Effector memory CD4-positive, alpha-beta T cell (primary cell): ENCODE data around the gene CDHR3.
A peak's percentile ranks its signal among the peaks of the same experiment; 100 is the strongest.

ENCODE experiments used
- DNase-seq, 3 donors: peaks; one replicate each; pipeline ENCODE4 v3.0.0-alpha.2; 2020
- H3K27ac ChIP-seq: 2 replicates; pipeline ENCODE4 v1.7.0; 2013; ENCODE audit warnings: mild to moderate bottlenecking, low read length, moderate library complexity; ENCODE audit not compliant: insufficient read depth, poor library complexity, severe bottlenecking
- H3K27me3 ChIP-seq: replicated peaks from 2 replicates; pipeline ENCODE4 v1.7.0; 2013; ENCODE audit warnings: mild to moderate bottlenecking, low read length; ENCODE audit not compliant: insufficient read depth, control insufficient read depth, poor library complexity, severe bottlenecking
- H3K36me3 ChIP-seq: 2 replicates; pipeline ENCODE4 v1.7.0; 2013; ENCODE audit warnings: mild to moderate bottlenecking, low read length, moderate library complexity; ENCODE audit not compliant: control insufficient read depth, insufficient read depth
- H3K4me1 ChIP-seq: 2 replicates; pipeline ENCODE4 v1.7.0; 2013; ENCODE audit warnings: low read length, mild to moderate bottlenecking; ENCODE audit not compliant: control insufficient read depth, insufficient read depth, poor library complexity, severe bottlenecking
- H3K4me3 ChIP-seq: 2 replicates; pipeline ENCODE4 v1.7.0; 2013; ENCODE audit warnings: low read length, low read depth, mild to moderate bottlenecking; ENCODE audit not compliant: insufficient read depth, poor library complexity, severe bottlenecking
- H3K9me3 ChIP-seq: 2 replicates; pipeline ENCODE4 v1.7.0; 2013; ENCODE audit warnings: mild to moderate bottlenecking, low read length, moderate library complexity; ENCODE audit not compliant: control insufficient read depth

Gene CDHR3

DNA sequence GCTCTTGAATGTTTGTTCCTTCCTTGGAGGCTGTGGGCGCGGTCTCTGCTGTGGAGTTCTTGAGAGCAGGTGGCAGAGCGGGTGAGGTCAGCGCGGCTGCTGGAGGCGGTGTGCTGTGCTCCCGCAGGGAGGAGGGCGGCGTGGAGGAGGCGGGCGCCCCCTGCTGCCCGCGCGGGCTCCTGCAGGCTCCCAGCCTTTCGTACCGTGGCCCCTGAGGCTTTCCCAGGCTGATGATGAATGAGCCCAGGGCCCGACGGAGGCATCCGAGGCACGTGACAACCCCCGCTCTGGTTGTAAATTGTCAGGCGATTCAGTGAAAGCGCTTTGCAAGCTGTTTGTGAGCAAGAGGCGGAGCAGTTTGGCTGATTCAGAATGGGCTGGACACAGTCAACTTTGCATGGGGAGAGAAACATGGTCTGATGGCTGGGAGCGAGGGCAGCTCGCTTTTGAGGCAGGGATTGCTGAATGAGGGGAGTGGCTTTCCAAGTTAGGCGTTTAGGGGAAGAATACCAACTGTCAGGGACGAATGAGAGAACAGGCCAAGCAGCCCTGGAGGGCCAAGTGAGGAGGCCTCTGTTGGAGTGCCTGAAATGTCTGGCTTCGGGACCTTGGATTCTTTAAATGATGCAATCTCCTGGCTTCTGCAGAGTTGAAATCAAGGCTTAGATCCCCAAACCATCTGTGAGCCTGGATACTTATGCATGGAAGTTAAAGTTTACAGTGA is 46.6 kb downstream of the CDHR3 start:
- Histone ChIP-seq H3K36me3 (no peaks in the 10 kb centered on the region), H3K4me3 (no peak overlapping the region), H3K27ac (no peak overlapping the region), H3K9me3 (no peaks in the 10 kb centered on the region), H3K27me3 (no peaks in the 10 kb centered on the region), H3K4me1 (peaks cover 8% of the 10 kb centered on the region)
- peak; percentile 59 to 65 (median 59) for DNase-seq

DNA sequence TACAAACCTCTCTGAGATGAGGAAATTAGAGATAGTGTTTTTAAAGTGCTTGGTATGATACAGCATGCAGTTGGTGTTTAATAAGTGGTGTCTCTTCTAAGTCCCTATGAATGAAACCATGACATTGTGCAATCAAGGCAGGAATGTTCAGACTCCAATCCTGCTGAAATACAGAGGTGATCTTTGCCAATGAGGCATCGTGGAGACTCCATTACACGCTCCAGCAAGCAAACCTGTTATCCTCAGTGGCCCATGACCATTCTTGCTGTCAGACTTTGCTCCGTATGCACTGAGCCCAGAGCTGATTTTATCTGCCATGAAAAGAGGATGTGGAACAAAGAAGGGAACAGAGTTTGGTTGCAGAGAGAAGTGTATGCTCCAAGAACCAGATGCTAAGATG is 47.3 kb downstream of the CDHR3 start:
- H3K9me3 ChIP-seq, result no peaks in the 10 kb centered on the region
- H3K27me3 ChIP-seq, result no peaks in the 10 kb centered on the region
- no peaks in the 10 kb centered on the region for H3K36me3 ChIP-seq
- H3K27ac ChIP-seq, result no peak overlapping the region
- DNase-seq, result no peak
- no peak overlapping the region for H3K4me3 ChIP-seq
- H3K4me1 ChIP-seq, result peaks cover 8% of the 10 kb centered on the region

DNA sequence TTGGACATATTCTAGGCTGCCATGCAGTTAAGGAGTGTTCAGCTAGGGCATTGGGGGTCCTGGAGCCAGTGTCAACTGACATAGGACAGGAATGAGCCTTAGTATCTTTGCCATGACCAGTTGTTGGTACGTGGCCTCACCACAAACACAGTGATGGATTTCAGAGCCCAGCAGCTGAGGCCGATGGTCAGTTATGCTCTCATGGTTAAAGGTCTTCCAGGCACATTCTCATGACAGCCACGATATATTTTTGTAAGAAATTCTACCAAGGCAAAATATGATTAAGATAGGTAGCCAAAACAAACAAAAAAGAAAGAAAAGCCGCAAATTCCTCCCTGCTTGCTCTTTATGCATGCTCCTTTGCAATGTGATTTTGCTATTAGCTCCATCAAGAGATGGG is 47.8 kb downstream of the CDHR3 start:
- peaks cover 8% of the 10 kb centered on the region for H3K4me1 ChIP-seq
- H3K9me3 ChIP-seq, result no peaks in the 10 kb centered on the region
- H3K36me3 ChIP-seq, result no peaks in the 10 kb centered on the region
- DNase-seq, result no peak
- H3K27me3 ChIP-seq, result no peaks in the 10 kb centered on the region
- no peak overlapping the region for H3K27ac ChIP-seq
- no peak overlapping the region for H3K4me3 ChIP-seq

DNA sequence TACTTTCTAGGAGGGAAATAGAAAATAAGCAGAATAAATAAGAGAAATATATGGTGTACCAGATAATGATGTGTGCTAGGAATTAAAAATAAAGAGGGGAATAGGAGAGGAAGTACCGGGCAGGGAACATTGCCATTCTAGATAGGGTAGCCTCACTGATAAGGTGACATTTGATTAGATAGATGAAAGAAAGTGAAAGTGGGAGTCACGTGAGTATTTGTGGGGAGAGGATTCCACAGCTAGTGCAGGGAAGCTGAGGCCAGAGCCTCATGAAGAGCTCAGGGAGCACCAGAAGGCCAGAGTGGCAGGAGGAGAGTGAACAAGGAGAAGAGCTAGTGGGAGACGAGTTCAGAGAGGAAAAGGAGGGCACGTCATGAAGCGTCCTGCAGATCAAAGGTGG is 49.1 kb downstream of the CDHR3 start:
- no peaks in the 10 kb centered on the region for H3K9me3 ChIP-seq
- H3K4me3 ChIP-seq, result no peak overlapping the region
- H3K4me1 ChIP-seq, result peaks cover 8% of the 10 kb centered on the region
- H3K27me3 ChIP-seq, result no peaks in the 10 kb centered on the region
- no peaks in the 10 kb centered on the region for H3K36me3 ChIP-seq
- DNase-seq, result no peak
- no peak overlapping the region for H3K27ac ChIP-seq

DNA sequence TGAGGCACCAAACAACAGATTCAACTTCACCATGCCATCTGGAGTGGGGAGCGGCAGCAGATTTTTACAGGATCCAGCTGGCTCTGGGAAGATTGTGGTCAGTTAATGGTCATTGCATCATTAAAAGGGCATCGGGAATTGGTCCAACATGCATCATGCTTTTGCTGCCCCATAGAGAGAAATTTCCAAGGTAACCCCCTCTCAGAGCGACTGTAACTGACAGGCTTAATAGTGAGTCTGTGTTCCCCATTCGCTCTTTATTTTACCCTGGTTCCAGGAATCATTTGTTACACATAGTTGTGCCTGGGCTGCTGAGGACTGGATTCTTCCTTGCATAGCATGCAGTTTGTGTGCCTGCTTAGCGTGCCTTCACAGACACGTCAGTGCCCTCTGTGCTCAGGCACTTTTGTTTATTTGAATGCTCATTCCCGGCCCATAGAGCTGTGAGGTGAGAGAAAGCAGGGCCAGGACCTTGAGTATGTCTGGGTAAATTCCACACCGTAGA is 49.9 kb downstream of the CDHR3 start:
- Histone ChIP-seq H3K27me3 (no peaks in the 10 kb centered on the region), H3K4me3 (no peak overlapping the region), H3K27ac (no peak overlapping the region), H3K9me3 (no peaks in the 10 kb centered on the region), H3K4me1 (peaks cover 8% of the 10 kb centered on the region), H3K36me3 (no peaks in the 10 kb centered on the region)
- DNase-seq, result no peak

DNA sequence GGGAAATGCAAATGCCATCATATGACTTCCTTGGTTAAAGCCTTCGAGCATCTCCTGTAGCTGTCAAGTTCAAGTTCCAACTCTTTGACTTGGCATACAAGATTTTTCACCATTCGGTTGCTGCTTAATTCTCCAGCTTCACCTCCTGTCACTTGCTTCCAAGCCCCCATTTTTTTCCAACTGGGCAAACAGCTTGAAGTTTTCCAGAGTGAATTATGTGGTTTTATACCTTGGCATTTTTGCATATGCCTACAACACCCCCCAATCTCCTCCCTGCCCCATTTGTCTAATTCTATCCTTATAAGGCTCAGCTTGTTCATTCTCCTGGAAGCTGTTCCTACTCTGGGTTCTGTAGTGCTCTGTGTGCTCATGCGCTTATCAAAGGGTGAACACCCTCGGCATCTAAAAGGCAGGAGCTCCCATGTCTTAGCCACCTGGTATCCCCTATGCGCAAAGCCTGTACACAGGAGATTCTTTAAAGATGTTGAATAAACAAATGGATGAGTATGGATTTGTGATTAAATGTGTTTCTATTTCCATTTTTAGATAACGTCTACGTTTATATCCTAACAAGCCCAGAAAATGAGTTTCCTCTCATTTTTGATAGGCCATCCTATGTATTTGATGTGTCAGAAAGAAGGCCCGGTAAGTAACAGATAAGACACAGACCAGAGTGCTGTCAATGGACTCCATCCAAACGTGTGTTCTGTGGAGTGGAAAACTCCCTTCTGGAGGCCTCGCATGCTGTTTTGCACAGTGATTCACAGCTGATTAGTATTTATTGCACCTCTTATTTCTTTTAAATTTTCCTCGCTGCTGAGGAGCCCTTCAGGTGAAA is 52.5 kb downstream of the CDHR3 start:
- Histone ChIP-seq H3K4me1 (peaks cover 2% of the 10 kb centered on the region), H3K4me3 (no peak overlapping the region), H3K36me3 (no peaks in the 10 kb centered on the region), H3K9me3 (no peaks in the 10 kb centered on the region), H3K27ac (no peak overlapping the region), H3K27me3 (no peaks in the 10 kb centered on the region)
- DNase-seq, result no peak

DNA sequence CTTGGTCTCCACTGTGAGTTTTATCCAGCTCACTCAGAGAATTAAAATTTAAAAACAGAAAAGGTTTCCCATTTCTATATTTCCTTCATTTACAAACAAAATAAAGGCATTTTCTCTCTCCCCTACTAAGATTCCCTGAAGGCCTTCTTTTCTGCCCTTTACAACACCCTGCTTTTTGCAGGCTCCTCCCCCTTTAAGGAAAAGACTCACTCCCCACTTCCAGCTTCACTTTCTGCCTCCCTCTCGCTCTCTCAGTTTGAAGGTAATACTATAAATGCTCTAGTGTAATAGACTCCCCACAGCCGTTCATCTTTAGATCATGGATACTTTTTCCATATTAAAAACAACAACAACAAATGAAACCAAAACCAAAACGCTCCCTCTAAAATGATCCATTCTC is 53.3 kb downstream of the CDHR3 start:
- Histone ChIP-seq H3K4me3 (no peak overlapping the region), H3K27me3 (no peaks in the 10 kb centered on the region), H3K4me1 (peaks cover 9% of the 10 kb centered on the region), H3K36me3 (no peaks in the 10 kb centered on the region), H3K27ac (no peak overlapping the region), H3K9me3 (no peaks in the 10 kb centered on the region)
- DNase-seq, result no peak

DNA sequence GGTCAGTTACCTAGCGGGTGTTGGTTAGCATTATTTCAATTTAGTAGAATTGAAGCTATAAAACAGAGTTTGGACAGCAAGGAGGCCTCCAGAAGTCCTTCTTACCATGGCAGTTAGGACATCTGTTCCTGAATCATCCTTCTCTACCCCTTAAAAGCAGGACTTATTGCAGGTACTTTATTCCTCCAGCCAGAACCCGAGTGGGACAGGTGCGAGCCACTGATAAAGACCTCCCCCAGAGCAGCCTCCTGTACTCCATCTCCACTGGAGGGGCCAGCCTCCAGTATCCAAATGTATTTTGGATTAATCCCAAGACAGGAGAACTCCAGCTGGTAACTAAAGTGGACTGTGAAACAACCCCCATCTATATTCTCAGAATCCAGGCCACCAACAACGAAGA is 54.6 kb downstream of the CDHR3 start:
- Histone ChIP-seq H3K27ac (no peak overlapping the region), H3K9me3 (no peaks in the 10 kb centered on the region), H3K4me3 (no peak overlapping the region), H3K27me3 (no peaks in the 10 kb centered on the region), H3K36me3 (no peaks in the 10 kb centered on the region), H3K4me1 (peaks cover 23% of the 10 kb centered on the region)
- DNase-seq, result no peak

DNA sequence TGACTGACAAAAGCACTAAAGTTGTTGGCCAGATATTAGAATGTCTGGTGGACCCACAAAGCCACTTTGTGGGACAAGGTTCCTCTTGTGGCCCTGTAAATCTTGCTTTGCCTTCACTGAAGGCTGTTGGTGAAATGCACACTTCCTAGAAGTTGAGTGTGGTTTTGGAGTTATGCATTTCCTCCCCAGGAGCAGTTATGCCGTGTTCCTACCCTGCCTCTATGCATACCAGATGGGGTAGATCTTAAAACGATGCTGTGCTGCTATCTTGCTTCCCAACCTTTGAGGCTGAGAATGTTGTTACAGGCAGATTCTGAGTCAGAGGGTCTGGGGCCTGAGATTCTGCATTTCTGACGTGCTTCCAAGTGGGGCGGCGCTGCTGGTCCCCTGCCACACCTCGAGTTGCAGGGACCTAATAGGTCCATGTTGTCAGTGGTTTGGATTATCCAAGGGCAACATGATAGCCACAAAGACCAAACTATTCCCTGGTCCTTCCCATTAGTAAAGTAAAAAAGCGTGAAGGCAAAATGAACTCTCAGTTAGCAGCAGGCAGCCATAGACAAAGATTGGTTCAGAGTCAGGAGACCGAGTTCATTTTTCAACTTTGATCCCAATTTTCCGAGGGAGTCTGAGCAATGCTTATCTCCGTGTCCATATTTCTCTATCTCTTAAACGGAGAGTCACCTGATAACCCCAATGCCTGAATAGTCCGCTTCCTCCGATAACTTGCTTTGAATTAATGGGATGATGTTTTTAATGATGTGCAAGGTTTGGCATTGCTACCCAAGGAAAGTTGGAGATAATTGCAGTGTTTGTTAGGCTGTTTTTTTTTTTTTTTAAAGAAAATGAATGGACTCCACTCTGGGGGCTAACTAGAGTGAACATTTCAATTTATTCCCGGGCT is 55.8 kb downstream of the CDHR3 start:
- Histone ChIP-seq H3K4me3 (no peak overlapping the region), H3K27ac (no peak overlapping the region), H3K9me3 (no peaks in the 10 kb centered on the region), H3K4me1 (peaks cover 34% of the 10 kb centered on the region), H3K36me3 (no peaks in the 10 kb centered on the region), H3K27me3 (no peaks in the 10 kb centered on the region)
- no peak for DNase-seq
